Muscle of back (tissue), 13 donors: Measurements from ENCODE around the gene EIF1. TPM values are rescaled to one million over a fixed set of nuclear protein-coding genes. Genes with fewer than 3 reads are reported as not detected.
"Not testable (repeated sequence)": the region's sequence is repeated elsewhere in the genome, so short reads cannot be mapped to it uniquely, and the experiment has no call there.

ENCODE experiments used
- DNase-seq, 3 donors: peaks; one replicate each; pipeline versions ENCODE4 v3.0.0 to v3.0.0-alpha.2; 2013
- long read RNA-seq, 9 donors: transcript quantifications; one replicate each; lab custom pipeline, GENCODE V29; 2026
- polyA plus RNA-seq, 10 donors: library from polyadenylated mRNA; unstranded; fragments of 120-200 nt; gene quantifications; one replicate each; pipeline ENCODE4 v1.2.1, GENCODE V29; 2013; ENCODE audit not compliant: insufficient read length in 10 of 10

Gene EIF1
- polyA plus RNA-seq, result 100 to 1,000 TPM; 761 to 893 (median 828) TPM
- long read RNA-seq, donor 1, transcript EIF1-203 (4 exons, 2,330 nt), result major isoform, 518 of 573 reads
- long read RNA-seq, donor 1, transcript EIF1-202 (2 exons, 2,170 nt), result minor isoform, 11 of 573 reads
- long read RNA-seq, donor 1, transcript EIF1-201 (3 exons, 1,120 nt), result minor isoform, 7 of 573 reads
- long read RNA-seq, donor 1, partial matches to known transcripts, result 28 of 573 reads
- long read RNA-seq, donor 1, other reads (novel, unspliced or antisense), result 9 of 573 reads
- long read RNA-seq, donor 2, transcript EIF1-203 (4 exons, 2,330 nt), result major isoform, 379 of 418 reads
- long read RNA-seq, donor 2, transcript EIF1-202 (2 exons, 2,170 nt), result minor isoform, 5 of 418 reads
- long read RNA-seq, donor 2, partial matches to known transcripts, result 24 of 418 reads
- long read RNA-seq, donor 2, other reads (novel, unspliced or antisense), result 6 of 418 reads
- long read RNA-seq, donor 3, result 0 reads
- long read RNA-seq, donor 4, transcript EIF1-203 (4 exons, 2,330 nt), result major isoform, 366 of 410 reads
- long read RNA-seq, donor 4, transcript EIF1-201 (3 exons, 1,120 nt), result minor isoform, 6 of 410 reads
- long read RNA-seq, donor 4, transcript EIF1-202 (2 exons, 2,170 nt), result minor isoform, 7 of 410 reads
- long read RNA-seq, donor 4, partial matches to known transcripts, result 25 of 410 reads
- long read RNA-seq, donor 4, other reads (novel, unspliced or antisense), result 6 of 410 reads
- long read RNA-seq, donor 5, transcript EIF1-203 (4 exons, 2,330 nt), result major isoform, 607 of 669 reads
- long read RNA-seq, donor 5, transcript EIF1-202 (2 exons, 2,170 nt), result minor isoform, 5 of 669 reads
- long read RNA-seq, donor 5, transcript EIF1-201 (3 exons, 1,120 nt), result minor isoform, 7 of 669 reads
- long read RNA-seq, donor 5, partial matches to known transcripts, result 32 of 669 reads
- long read RNA-seq, donor 5, other reads (novel, unspliced or antisense), result 14 of 669 reads
- long read RNA-seq, donor 6, transcript EIF1-202 (2 exons, 2,170 nt), result minor isoform, 16 of 574 reads
- long read RNA-seq, donor 6, transcript EIF1-203 (4 exons, 2,330 nt), result major isoform, 514 of 574 reads
- long read RNA-seq, donor 6, partial matches to known transcripts, result 41 of 574 reads
- long read RNA-seq, donor 6, other reads (novel, unspliced or antisense), result 0 of 574 reads
- long read RNA-seq, donor 7, transcript EIF1-203 (4 exons, 2,330 nt), result major isoform, 340 of 366 reads
- long read RNA-seq, donor 7, transcript EIF1-202 (2 exons, 2,170 nt), result minor isoform, 6 of 366 reads
- long read RNA-seq, donor 7, partial matches to known transcripts, result 16 of 366 reads
- long read RNA-seq, donor 7, other reads (novel, unspliced or antisense), result 0 of 366 reads
- long read RNA-seq, donor 8, transcript EIF1-201 (3 exons, 1,120 nt), result minor isoform, 6 of 391 reads
- long read RNA-seq, donor 8, transcript EIF1-203 (4 exons, 2,330 nt), result major isoform, 331 of 391 reads
- long read RNA-seq, donor 8, transcript EIF1-202 (2 exons, 2,170 nt), result minor isoform, 9 of 391 reads
- long read RNA-seq, donor 8, partial matches to known transcripts, result 45 of 391 reads
- long read RNA-seq, donor 8, other reads (novel, unspliced or antisense), result 0 of 391 reads
- long read RNA-seq, donor 9, transcript EIF1-203 (4 exons, 2,330 nt), result major isoform, 72 of 74 reads
- long read RNA-seq, donor 9, partial matches to known transcripts, result 0 of 74 reads
- long read RNA-seq, donor 9, other reads (novel, unspliced or antisense), result 0 of 74 reads

DNA sequence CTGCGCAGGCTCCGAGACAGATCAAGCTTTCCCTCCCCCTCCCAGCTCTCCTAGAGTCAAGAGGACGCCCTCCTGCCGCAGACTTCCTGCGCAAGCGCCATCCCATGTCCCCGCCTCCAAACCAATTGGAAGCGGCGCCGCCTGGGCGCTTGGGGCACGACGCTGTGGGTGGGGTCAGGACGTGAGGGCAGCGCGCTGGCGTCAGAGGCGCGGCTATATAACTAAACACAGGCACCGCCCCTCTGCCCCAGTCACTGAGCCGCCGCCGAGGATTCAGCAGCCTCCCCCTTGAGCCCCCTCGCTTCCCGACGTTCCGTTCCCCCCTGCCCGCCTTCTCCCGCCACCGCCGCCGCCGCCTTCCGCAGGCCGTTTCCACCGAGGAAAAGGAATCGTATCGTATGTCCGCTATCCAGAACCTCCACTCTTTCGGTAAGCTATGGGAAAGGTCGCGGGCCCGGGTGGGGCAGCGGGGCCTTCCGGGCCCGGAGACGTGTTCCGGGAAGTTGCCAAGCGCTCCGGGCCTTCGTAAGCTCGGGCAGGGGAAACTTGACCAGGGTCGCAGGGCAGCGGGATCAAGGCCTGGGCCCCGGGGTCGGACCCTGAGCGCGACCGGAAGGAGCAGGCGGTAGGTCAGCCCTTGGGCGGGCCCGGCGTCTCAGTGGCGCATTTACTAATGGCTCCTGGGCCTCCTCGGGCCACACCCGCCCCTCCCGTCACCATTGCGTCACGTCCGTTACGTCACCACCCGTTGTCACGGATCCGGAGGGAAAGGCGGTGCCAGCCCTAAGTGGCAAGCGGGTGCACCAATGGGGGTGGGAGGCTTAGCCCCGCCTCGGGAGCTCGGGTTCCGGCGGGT is at the start of gene EIF1:
Gene EIF1 (plus strand): TSS at position 245 of the 856 bp plus-strand sequence. CDS start 154 bp downstream, at position 399.
- DNase-seq, result peak; percentile 100

DNA sequence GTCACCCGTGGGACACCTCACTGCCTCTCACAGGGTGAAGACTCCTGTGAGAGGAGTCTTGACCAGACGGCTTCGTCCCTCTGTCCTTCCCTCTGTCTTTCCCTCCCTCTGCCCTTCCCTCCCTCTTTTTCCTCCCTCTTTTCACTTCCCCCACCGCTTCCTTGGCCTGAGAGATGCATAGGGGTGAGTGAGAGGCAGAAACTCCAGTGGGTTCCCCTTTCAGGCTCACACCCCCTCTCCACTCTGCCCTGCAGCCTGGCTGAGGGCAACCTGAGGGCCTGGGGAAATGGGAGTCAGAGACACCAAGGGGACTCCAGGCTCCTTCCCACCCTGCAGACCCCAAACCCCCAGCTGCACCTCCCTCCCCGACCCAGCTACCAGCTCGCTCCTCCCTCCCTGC is 49.7 kb upstream of the EIF1 start:
- no peak for DNase-seq

- no peak for DNase-seq
Measured at GRCh38 chr17:41639492-41640473, 48.9 kb upstream of the EIF1 start.

- not testable (repeated sequence) for DNase-seq
Measured at GRCh38 chr17:41640596-41640995, 48.1 kb upstream of the EIF1 start.

- DNase-seq, result no peak
Measured at GRCh38 chr17:41642252-41643156, 46.2 kb upstream of the EIF1 start.

DNA sequence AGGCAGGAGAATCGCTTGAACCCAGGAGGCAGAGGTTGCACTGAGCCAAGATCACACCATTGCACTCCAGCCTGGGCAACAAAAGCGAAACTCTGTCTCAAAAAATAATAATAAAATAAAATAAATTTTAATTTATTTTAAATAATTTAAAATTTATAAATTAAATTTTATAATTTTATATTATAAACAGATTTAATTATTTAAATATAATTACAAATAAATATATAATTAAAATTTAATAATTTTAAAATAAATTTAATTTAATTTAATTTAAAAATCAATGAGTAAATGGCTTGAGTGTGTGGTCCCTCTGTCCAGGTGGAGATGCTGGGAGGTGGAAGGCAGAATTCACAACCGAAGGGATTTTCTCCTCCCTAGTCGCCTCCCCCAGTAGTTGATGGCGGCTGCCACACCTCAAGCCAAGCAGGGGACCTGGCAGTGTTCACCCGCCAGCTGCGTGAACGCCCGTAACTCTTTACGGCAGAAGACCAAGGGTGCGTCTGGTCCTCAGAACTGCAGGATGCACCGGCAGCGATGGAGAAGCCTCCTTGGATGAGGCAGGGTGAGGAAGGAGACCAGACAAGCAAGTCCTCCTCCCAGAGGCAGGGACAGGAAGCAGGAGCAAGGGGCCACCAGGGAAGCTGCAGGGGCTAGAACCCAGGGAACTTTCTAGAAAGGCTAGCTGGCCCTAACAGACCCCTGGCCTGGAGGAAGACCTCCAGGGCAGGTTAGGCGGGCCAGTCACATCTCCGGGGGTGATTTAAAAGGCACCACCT is 41.5 kb upstream of the EIF1 start:
- DNase-seq, result no peak

DNA sequence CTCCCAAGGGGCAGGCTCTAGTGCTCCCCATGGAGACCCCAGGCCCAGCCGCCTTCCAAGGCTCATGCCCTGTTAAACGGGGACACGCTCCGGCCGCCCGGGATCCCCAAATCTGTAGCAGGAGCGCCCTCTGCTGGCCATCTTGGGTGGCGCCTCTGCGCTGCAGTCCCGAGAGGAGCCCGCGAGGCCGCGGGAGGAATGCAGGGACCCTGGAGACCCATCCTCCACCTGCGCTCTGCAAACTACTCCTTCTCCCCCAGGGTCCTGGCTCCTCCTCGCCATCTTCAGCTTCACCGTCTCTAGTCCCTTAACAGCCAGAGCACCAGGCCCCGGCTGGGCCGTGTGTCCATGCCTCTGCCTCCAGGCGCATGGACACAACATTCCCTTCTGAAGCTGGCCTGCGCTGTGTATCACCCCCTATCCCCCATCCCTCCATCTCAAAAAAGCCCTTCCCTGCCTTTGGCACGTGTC is 40.7 kb upstream of the EIF1 start:
- peak; percentile 68 to 91 (median 81) for DNase-seq

- peak; percentile 78 to 93 (median 85) for DNase-seq
Measured at GRCh38 chr17:41648411-41649195, 40.1 kb upstream of the EIF1 start.

DNA sequence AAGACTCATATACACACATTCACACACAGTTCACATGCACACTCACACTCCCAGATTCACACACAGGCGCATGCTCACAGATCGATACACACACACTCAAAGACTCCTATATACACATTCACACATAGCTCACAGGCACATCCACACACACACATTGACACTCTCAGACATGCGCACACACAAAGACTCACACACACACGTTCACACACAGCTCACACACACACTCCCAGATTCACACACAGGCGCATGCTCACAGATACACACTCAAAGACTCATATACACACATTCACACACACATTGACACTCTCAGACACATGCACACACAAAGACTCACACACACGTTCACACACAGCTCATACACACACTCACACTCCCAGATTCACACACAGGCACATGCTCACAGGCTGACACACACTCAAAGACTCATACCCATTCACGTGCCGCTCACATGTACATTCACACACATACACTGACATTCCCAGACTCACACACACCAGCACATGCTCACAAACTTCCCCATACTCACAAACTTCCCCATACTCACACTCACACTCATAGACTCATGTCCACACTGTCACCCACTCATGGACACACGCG is 38.7 kb upstream of the EIF1 start:
- no peak for DNase-seq

DNA sequence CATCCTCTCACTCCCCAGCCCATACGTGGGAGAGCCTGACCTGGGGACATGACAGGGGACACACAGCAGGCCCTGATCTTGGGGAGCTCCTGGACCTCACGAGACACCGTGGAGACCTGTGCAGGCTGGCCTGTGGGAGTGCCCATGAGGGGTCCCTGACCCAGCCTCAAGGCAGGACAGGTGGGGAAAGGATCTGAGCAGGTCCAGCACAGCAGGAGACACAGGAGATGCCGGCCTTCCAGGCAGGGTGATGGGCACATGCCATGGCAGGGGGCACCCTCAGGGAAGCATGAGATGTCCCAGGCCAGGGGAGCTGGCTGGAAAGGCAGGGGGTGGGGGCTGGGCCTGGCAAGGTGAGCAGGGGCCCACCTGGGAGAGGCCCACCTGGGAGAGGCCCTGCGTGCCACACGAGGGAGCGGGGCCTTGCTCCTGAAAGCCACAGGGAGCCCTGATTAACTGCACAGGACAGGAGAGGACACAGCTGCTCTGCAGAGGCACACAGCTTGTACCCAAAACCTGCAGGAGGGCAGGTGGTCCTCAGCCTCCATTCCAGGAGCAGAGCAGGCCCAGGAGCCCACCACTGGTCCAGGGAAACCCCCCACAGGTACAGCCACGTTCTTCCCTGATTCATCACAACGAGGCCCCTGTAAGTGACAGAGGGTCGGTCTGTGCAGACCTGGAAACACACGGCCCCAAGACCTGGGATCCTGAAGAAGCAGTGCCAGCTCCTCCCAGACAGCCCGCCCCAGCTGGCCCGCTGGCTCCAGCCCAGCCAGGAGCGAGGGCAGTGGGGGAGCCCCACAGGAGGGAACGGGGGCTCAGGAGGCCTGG is 37.7 kb upstream of the EIF1 start:
- peak in 1 of 3 donors; percentile 61 for DNase-seq

DNA sequence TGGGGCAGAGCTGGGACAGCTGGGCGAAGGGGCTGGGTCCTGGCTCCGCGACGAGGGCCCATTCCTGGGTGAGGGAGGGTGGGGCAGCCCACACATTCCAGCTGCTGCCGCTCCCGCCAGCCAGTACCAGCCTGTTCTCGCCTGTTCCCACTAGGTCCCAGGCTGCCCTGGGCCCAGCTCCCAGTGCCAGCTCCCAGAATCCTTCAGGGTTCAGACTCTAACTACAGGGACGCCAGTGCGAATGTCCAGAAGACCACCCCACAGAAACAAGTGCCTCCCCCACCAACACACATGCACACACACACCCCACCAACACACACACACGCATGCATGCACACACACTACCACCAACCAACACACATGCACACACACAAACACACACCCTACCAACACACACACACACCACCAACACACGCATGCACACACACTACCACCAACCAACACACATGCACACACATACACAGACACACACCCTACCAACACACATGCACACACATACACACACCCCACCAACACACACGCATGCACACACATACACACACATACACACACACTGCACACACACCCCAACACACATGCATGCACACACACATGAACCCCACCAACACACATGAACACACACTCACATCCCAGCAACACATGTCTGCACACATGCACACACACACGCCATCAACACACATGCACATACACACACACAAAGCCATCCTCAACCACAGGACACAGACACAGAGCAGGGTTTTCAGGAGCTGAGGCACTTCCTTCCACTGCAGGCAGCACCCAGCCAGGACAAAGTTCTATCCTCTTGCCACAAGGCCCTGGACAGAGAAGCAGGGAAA is 36.8 kb upstream of the EIF1 start:
- DNase-seq, result peak in 2 of 3 donors; percentile 57 to 82

GRCh38 chr17:41652461-41652970 is 36.2 kb upstream of the EIF1 start:
- DNase-seq, result no peak

DNA sequence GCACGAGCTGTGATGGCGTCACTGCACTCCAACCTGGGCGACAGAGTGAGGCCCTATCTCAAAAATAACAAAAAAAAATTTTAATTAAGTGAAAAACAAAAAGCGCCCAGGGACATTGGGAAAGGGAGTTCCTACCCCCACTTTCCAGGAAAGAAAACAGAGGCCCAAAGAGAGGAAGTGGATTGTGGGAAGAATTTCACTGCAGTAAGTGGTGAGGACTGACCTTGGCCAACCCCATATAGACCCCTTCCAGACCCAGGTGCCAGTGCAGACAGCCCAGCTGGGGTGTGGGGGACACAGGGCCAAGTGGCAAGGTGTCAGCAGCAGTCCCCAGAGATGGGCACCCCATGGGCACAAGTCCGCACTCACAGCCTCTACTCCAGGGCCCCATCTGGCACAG is 35.3 kb upstream of the EIF1 start:
- no peak for DNase-seq
